ENCODE measurements around the gene NR3C2.

DNA sequence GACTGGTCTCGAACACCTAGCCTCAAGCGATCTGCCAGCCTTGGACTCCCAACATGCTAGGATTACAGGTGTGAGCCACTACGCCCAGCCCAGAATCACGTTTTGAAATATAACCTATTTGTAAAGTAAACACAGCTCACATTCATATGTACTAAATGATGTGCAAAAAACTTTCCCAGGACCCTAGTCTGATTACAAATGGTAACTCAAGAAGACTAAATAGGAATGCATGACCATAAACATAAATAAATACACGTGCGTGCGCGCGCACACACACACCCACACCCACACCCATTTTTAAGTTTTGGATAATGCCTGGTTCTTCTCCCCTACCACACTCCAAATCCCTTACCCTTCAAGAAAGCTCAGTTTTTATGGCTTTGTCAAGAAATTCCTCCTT is 163.9 kb downstream of the NR3C2 start:
- no peak for TF ChIP-seq POLR2A (IDR thresholded peaks at IDR 0.05; ENCODE audit: low read depth, low read length)
- no peak for TF ChIP-seq IRF4 (IDR thresholded peaks at IDR 0.05; ENCODE audit: low read depth, low read length)
- TF ChIP-seq, protein P1, sequence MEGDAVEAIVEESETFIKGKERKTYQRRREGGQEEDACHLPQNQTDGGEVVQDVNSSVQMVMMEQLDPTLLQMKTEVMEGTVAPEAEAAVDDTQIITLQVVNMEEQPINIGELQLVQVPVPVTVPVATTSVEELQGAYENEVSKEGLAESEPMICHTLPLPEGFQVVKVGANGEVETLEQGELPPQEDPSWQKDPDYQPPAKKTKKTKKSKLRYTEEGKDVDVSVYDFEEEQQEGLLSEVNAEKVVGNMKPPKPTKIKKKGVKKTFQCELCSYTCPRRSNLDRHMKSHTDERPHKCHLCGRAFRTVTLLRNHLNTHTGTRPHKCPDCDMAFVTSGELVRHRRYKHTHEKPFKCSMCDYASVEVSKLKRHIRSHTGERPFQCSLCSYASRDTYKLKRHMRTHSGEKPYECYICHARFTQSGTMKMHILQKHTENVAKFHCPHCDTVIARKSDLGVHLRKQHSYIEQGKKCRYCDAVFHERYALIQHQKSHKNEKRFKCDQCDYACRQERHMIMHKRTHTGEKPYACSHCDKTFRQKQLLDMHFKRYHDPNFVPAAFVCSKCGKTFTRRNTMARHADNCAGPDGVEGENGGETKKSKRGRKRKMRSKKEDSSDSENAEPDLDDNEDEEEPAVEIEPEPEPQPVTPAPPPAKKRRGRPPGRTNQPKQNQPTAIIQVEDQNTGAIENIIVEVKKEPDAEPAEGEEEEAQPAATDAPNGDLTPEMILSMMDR (IDR thresholded peaks at IDR 0.05 in 2 of 3, conservative IDR thresholded peaks at IDR 0.05 in 1 of 3; ENCODE audit: control insufficient read depth in 2 of 3, extremely low read depth in 1 of 3, insufficient read depth in 1 of 3, low read depth in 3 of 3, low read length in 3 of 3) = no peak
- TF ChIP-seq NRF1 (conservative IDR thresholded peaks at IDR 0.05; ENCODE audit: low read depth, low read length) = no peak
- TF ChIP-seq, protein P2, sequence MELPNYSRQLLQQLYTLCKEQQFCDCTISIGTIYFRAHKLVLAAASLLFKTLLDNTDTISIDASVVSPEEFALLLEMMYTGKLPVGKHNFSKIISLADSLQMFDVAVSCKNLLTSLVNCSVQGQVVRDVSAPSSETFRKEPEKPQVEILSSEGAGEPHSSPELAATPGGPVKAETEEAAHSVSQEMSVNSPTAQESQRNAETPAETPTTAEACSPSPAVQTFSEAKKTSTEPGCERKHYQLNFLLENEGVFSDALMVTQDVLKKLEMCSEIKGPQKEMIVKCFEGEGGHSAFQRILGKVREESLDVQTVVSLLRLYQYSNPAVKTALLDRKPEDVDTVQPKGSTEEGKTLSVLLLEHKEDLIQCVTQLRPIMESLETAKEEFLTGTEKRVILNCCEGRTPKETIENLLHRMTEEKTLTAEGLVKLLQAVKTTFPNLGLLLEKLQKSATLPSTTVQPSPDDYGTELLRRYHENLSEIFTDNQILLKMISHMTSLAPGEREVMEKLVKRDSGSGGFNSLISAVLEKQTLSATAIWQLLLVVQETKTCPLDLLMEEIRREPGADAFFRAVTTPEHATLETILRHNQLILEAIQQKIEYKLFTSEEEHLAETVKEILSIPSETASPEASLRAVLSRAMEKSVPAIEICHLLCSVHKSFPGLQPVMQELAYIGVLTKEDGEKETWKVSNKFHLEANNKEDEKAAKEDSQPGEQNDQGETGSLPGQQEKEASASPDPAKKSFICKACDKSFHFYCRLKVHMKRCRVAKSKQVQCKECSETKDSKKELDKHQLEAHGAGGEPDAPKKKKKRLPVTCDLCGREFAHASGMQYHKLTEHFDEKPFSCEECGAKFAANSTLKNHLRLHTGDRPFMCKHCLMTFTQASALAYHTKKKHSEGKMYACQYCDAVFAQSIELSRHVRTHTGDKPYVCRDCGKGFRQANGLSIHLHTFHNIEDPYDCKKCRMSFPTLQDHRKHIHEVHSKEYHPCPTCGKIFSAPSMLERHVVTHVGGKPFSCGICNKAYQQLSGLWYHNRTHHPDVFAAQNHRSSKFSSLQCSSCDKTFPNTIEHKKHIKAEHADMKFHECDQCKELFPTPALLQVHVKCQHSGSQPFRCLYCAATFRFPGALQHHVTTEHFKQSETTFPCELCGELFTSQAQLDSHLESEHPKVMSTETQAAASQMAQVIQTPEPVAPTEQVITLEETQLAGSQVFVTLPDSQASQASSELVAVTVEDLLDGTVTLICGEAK (IDR thresholded peaks at IDR 0.05; ENCODE audit: borderline replicate concordance) = no peak
- TF ChIP-seq, protein P3, sequence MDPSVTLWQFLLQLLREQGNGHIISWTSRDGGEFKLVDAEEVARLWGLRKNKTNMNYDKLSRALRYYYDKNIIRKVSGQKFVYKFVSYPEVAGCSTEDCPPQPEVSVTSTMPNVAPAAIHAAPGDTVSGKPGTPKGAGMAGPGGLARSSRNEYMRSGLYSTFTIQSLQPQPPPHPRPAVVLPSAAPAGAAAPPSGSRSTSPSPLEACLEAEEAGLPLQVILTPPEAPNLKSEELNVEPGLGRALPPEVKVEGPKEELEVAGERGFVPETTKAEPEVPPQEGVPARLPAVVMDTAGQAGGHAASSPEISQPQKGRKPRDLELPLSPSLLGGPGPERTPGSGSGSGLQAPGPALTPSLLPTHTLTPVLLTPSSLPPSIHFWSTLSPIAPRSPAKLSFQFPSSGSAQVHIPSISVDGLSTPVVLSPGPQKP (IDR thresholded peaks at IDR 0.05; ENCODE audit: low read depth, low read length) = no peak
- no peak for TF ChIP-seq NFIC (IDR thresholded peaks at IDR 0.05; ENCODE audit: low read depth, low read length)
